Measurements from ENCODE around the gene LAMB3. TPM values are rescaled to one million over a fixed set of nuclear protein-coding genes. Genes with fewer than 3 reads are reported as not detected.
A peak's percentile ranks its signal among the peaks of the same experiment; 100 is the strongest.

LAMB3 gene
- total RNA-seq, 1 experiment from 2014 or later, result 70.2 TPM

DNA sequence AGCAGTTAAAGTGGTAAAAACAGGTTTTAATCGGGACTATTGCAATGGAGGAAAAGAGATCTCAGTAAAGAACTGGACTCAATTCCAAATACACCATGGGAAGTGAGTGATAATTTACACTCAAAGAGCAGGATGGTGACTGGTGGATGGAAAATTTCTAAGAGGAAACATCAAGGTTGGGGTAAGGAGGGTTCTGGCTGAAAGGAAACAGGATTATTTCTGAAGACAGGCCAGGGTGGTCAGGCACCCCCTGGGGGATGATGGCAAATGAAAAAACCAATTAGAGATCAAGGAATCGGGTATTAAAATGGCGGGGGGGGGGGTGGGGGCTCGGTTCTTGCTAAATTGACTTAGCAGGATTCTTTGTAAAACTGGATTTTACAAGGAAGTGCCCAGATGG lies 40.1 kb upstream of the LAMB3 start:
- ATAC-seq (peak; percentile 26; the same call in 1 of the 2 replicates), DNase-seq (ENCODE audit: low read depth, low spot score) (no peak)
- H3K9me3 ChIP-seq (ENCODE audit: control insufficient read depth in 1 of 2, insufficient read depth in 1 of 2, low read depth in 1 of 2, low read length in 2 of 2), result no peaks in the 10 kb centered on the region
- H3K36me3 ChIP-seq (ENCODE audit: control insufficient read depth in 1 of 2, insufficient read depth in 2 of 2, low read length in 2 of 2), result no peaks in the 10 kb centered on the region
- H3K4me3 ChIP-seq (replicated peaks in 1 of 2; ENCODE audit: low read depth in 1 of 2, low read length in 2 of 2), result no peak overlapping the region
- no peak overlapping the region for H3K9ac ChIP-seq (ENCODE audit: low read length)
- TF ChIP-seq RAD21 (IDR thresholded peaks at IDR 0.05; ENCODE audit: low read depth) (no peak), SRF (IDR thresholded peaks at IDR 0.05; ENCODE audit: low read depth) (no peak), POLR2A (IDR thresholded peaks at IDR 0.05; ENCODE audit: borderline replicate concordance, extremely low read depth, insufficient read depth, insufficient read length) (no peak), SP1 (IDR thresholded peaks at IDR 0.05; ENCODE audit: low read depth) (no peak), EZH2phosphoT487 (IDR thresholded peaks at IDR 0.05; ENCODE audit: borderline replicate concordance) (no peak), EGR1 (IDR thresholded peaks at IDR 0.05; ENCODE audit: low read depth) (no peak), ZNF274 (IDR thresholded peaks at IDR 0.05; ENCODE audit: low read depth, low read length) (no peak)
- intact Hi-C loops (cut with micrococcal nuclease), result loop anchor here (2.0 kb wide), 1 partner anchor 55 kb away; no protein-coding TSS in a partner anchor
- ChIA-PET POLR2A (interaction anchor here (1.2 to 1.5 kb wide), 2 partner anchors 37 to 39 kb away, joined by 3 read pairs; no protein-coding TSS in a partner anchor), CTCF (interaction anchor here (1.3 to 2.3 kb wide), 5 partner anchors 39 to 123 kb away, joined by 3 to 12 read pairs (median 4); no protein-coding TSS in a partner anchor), RAD21 (ENCODE audit: low non-redundant PET in 1 of 2, low total read pairs in 2 of 2, uncharacterized antibody in 2 of 2, unreplicated experiment in 2 of 2) (interaction anchor here in 1 of 2 experiments (1.0 kb wide), 1 partner anchor 123 kb away, joined by 3 read pairs; no protein-coding TSS in a partner anchor)
- H3K27ac ChIP-seq (ENCODE audit: low read depth, low read length), result no peak overlapping the region
- H3K9me2 ChIP-seq (ENCODE audit: insufficient read depth), result no peaks in the 10 kb centered on the region
- no peaks in the 10 kb centered on the region for H3K79me2 ChIP-seq (ENCODE audit: insufficient read depth, low read length)
- H4K20me1 ChIP-seq (ENCODE audit: insufficient read depth), result no peaks in the 10 kb centered on the region
- H2AFZ ChIP-seq (ENCODE audit: low read depth, low read length, poor library complexity, severe bottlenecking), result peak overlapping the region; percentile 95
- peaks cover 16% of the 10 kb centered on the region; the same call in 1 of the 2 replicates for H3K27me3 ChIP-seq (ENCODE audit: insufficient read depth, low read length)
- peaks cover 8 to 24% of the 10 kb centered on the region in 2 experiments; a peak in 3 of 4 replicates for H3K4me1 ChIP-seq (ENCODE audit: control insufficient read depth in 1 of 2, insufficient read depth in 2 of 2, low read length in 2 of 2)
- no TSS peak for BruUV-seq (replicated peaks)
- peak overlapping the region; percentile 47; the same call in 1 of the 2 replicates for H3K4me2 ChIP-seq (ENCODE audit: low read length)

DNA sequence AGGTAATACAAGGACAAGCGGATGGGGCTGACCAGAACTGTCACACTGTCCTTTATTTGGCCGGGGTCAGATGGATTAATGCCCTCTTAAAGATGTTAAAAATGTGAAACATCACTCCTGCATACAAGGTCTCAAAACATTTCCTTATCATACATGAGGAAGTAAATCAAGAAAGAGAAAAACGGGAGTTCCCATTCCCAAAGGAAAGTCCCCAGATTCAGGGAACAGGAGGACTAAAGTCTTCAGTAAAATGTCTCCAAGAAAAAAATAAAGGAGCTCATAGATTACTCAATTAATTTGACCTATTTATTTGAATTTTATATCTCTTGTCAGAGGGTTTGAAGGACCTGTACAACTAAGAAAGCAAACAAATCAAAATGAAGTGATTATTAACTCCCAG lies 39.0 kb upstream of the LAMB3 start:
- ChIA-PET POLR2A (interaction anchor here (1.2 kb wide), 1 partner anchor 38 kb away, joined by 3 read pairs; no protein-coding TSS in a partner anchor), RAD21 (ENCODE audit: low non-redundant PET in 1 of 2, low total read pairs in 2 of 2, uncharacterized antibody in 2 of 2, unreplicated experiment in 2 of 2) (no interaction called here), CTCF (interaction anchor here (1.7 to 2.3 kb wide), 2 partner anchors 42 to 115 kb away, joined by 4 to 9 read pairs; no protein-coding TSS in a partner anchor)
- H3K27me3 ChIP-seq (ENCODE audit: insufficient read depth, low read length), result peaks cover 16% of the 10 kb centered on the region; the same call in 1 of the 2 replicates
- H3K79me2 ChIP-seq (ENCODE audit: insufficient read depth, low read length), result no peaks in the 10 kb centered on the region
- no peaks in the 10 kb centered on the region for H3K9me3 ChIP-seq (ENCODE audit: control insufficient read depth in 1 of 2, insufficient read depth in 1 of 2, low read depth in 1 of 2, low read length in 2 of 2)
- H3K9me2 ChIP-seq (ENCODE audit: insufficient read depth), result no peaks in the 10 kb centered on the region
- TF ChIP-seq SIN3A (IDR thresholded peaks at IDR 0.05; ENCODE audit: low read depth) (no peak), SRF (IDR thresholded peaks at IDR 0.05; ENCODE audit: low read depth) (no peak), EGR1 (IDR thresholded peaks at IDR 0.05; ENCODE audit: low read depth) (no peak), POLR2A (IDR thresholded peaks at IDR 0.05; ENCODE audit: borderline replicate concordance, extremely low read depth, insufficient read depth, insufficient read length) (no peak), ELF1 (IDR thresholded peaks at IDR 0.05; ENCODE audit: borderline replicate concordance, low read depth) (no peak), TCF7L2 (IDR thresholded peaks at IDR 0.05; ENCODE audit: borderline replicate concordance, extremely low read depth, insufficient read depth, insufficient read length) (no peak), EZH2phosphoT487 (IDR thresholded peaks at IDR 0.05; ENCODE audit: borderline replicate concordance) (no peak), POLR2AphosphoS5 (IDR thresholded peaks at IDR 0.05; ENCODE audit: low read depth, low read length) (no peak)
- TF ChIP-seq, protein P1, sequence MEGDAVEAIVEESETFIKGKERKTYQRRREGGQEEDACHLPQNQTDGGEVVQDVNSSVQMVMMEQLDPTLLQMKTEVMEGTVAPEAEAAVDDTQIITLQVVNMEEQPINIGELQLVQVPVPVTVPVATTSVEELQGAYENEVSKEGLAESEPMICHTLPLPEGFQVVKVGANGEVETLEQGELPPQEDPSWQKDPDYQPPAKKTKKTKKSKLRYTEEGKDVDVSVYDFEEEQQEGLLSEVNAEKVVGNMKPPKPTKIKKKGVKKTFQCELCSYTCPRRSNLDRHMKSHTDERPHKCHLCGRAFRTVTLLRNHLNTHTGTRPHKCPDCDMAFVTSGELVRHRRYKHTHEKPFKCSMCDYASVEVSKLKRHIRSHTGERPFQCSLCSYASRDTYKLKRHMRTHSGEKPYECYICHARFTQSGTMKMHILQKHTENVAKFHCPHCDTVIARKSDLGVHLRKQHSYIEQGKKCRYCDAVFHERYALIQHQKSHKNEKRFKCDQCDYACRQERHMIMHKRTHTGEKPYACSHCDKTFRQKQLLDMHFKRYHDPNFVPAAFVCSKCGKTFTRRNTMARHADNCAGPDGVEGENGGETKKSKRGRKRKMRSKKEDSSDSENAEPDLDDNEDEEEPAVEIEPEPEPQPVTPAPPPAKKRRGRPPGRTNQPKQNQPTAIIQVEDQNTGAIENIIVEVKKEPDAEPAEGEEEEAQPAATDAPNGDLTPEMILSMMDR (IDR thresholded peaks at IDR 0.05 in 2 of 3, conservative IDR thresholded peaks at IDR 0.05 in 1 of 3; ENCODE audit: borderline replicate concordance in 1 of 3, insufficient read depth in 1 of 3, low read depth in 2 of 3, low read length in 2 of 3), result no peak
- TF ChIP-seq, protein P2, sequence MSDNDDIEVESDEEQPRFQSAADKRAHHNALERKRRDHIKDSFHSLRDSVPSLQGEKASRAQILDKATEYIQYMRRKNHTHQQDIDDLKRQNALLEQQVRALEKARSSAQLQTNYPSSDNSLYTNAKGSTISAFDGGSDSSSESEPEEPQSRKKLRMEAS (IDR thresholded peaks at IDR 0.05), result no peak
- no peaks in the 10 kb centered on the region for H3K36me3 ChIP-seq (ENCODE audit: control insufficient read depth in 1 of 2, insufficient read depth in 2 of 2, low read length in 2 of 2)
- no peak for DNase-seq (ENCODE audit: low read depth, low spot score)
- H3K9ac ChIP-seq (ENCODE audit: low read length), result no peak overlapping the region
- no peak overlapping the region for H2AFZ ChIP-seq (ENCODE audit: low read depth, low read length, poor library complexity, severe bottlenecking)
- no peak for ATAC-seq
- H4K20me1 ChIP-seq (ENCODE audit: insufficient read depth), result no peaks in the 10 kb centered on the region
- no peak overlapping the region for H3K4me3 ChIP-seq (replicated peaks in 1 of 2; ENCODE audit: low read depth in 1 of 2, low read length in 2 of 2)
- no TSS peak for BruUV-seq (replicated peaks)
- no peak overlapping the region for H3K4me2 ChIP-seq (ENCODE audit: low read length)
- peaks cover 8 to 24% of the 10 kb centered on the region in 2 experiments; a peak in 3 of 4 replicates for H3K4me1 ChIP-seq (ENCODE audit: control insufficient read depth in 1 of 2, insufficient read depth in 2 of 2, low read length in 2 of 2)
- H3K27ac ChIP-seq (ENCODE audit: low read depth, low read length), result no peak overlapping the region
- intact Hi-C loops (cut with micrococcal nuclease), result loop anchor here (2.0 kb wide), 1 partner anchor 38 kb away; the partner anchor contains the start of gene LAMB3
